HG03095 (cell line): ENCODE data around the gene GBE1.

Source experiments
- ATAC-seq: cut with Tn5 transposase; IDR thresholded peaks from one replicate; pipeline ENCODE4 v1.9.1; 2021; ENCODE audit warnings: moderate library complexity; ENCODE audit not compliant: unreplicated experiment

The GBE1 gene

GRCh38 chr3:81477740-81478139, 283.7 kb downstream of the GBE1 start:
- ATAC-seq: no peak

- ATAC-seq: no peak
These were observed 284.8 kb downstream of the GBE1 start for GRCh38 chr3:81476692-81477091.

GRCh38 chr3:81472600-81473362, 288.7 kb downstream of the GBE1 start:
- ATAC-seq: no peak

- ATAC-seq: no peak
These were observed 290.7 kb downstream of the GBE1 start for GRCh38 chr3:81470524-81471278.

GRCh38 chr3:81468391-81468790, 293.1 kb downstream of the GBE1 start:
- no peak for ATAC-seq

- no peak for ATAC-seq
These were observed 295.3 kb downstream of the GBE1 start for GRCh38 chr3:81466201-81466560.

- no peak for ATAC-seq
These were observed 295.8 kb downstream of the GBE1 start for GRCh38 chr3:81465510-81466200.

- ATAC-seq: no peak
These were observed 297.7 kb downstream of the GBE1 start for GRCh38 chr3:81463781-81464180.

- no peak for ATAC-seq
These were observed 298.5 kb downstream of the GBE1 start for GRCh38 chr3:81462921-81463320.

- ATAC-seq: no peak
These were observed 301.7 kb downstream of the GBE1 start for GRCh38 chr3:81459733-81460132.

GRCh38 chr3:81452418-81452817, 309.0 kb downstream of the GBE1 start:
- ATAC-seq: no peak

GRCh38 chr3:81451611-81452010, 309.8 kb downstream of the GBE1 start:
- ATAC-seq: no peak

GRCh38 chr3:81451140-81451539, 310.3 kb downstream of the GBE1 start:
- no peak for ATAC-seq

GRCh38 chr3:81446806-81447205, 314.6 kb downstream of the GBE1 start:
- no peak for ATAC-seq

GRCh38 chr3:81445712-81446111, 315.7 kb downstream of the GBE1 start:
- ATAC-seq: no peak

- no peak for ATAC-seq
These were observed 316.5 kb downstream of the GBE1 start for GRCh38 chr3:81444817-81445460.

- ATAC-seq: no peak
These were observed 317.5 kb downstream of the GBE1 start for GRCh38 chr3:81443958-81444357.

- ATAC-seq: no peak
These were observed 318.0 kb downstream of the GBE1 start for GRCh38 chr3:81443457-81443782.

- no peak for ATAC-seq
These were observed 318.5 kb downstream of the GBE1 start for GRCh38 chr3:81442758-81443456.

GRCh38 chr3:81440661-81441060, 320.8 kb downstream of the GBE1 start:
- ATAC-seq: no peak
